HL-60 (cell line): ENCODE measurements around the gene MAST2.
"Not testable (repeated sequence)": the region's sequence is repeated elsewhere in the genome, so short reads cannot be mapped to it uniquely, and the experiment has no call there.

Experiments
- DNase-seq, 2 experiments: peaks; one replicate each; pipeline ENCODE4 v3.0.0-alpha.2; 2010 to 2020; ENCODE audit warnings: low read depth in 1 of 2, low spot score in 1 of 2
- H3K27ac ChIP-seq: fragments of 250-450 bp; sonication (Bioruptor Pico); replicated peaks from 2 replicates; pipeline ENCODE4 v1.5.1; 2020; ENCODE audit warnings: mild to moderate bottlenecking, moderate library complexity
- H3K27me3 ChIP-seq: fragments of 250-450 bp; sonication (Bioruptor Pico); 2 replicates; pipeline ENCODE4 v1.5.1; 2021; ENCODE audit warnings: mild to moderate bottlenecking, moderate library complexity; ENCODE audit not compliant: insufficient read depth, poor library complexity, severe bottlenecking
- H3K4me3 ChIP-seq: replicated peaks from 2 replicates; pipeline ENCODE4 v1.5.1; 2011; ENCODE audit warnings: mild to moderate bottlenecking, control low read depth, low read length; ENCODE audit not compliant: insufficient read depth
- GABPA ChIP-seq: IDR thresholded peaks from 2 replicates; pipeline ENCODE4 v1.6.1; 2012; ENCODE audit warnings: low read depth
- POLR2AphosphoS5 ChIP-seq: IDR thresholded peaks from 2 replicates; pipeline ENCODE4 v1.6.1; 2012; ENCODE audit warnings: low read depth
- REST ChIP-seq: IDR thresholded peaks from 2 replicates; pipeline ENCODE4 v1.6.1; 2012; ENCODE audit warnings: low read depth; ENCODE audit not compliant: insufficient replicate concordance
- SPI1 ChIP-seq: IDR thresholded peaks from 2 replicates; pipeline ENCODE4 v1.6.1; 2012; ENCODE audit warnings: low read depth, mild to moderate bottlenecking, borderline replicate concordance
- TF ChIP-seq, protein P1 (sequence below): IDR thresholded peaks from one replicate; pipeline ENCODE4 v1.5.1; 2011; ENCODE audit warnings: low read length, control low read depth, inconsistent platforms; ENCODE audit not compliant: insufficient read depth

The MAST2 gene

GRCh38 chr1:45868861-45869260 lies 65.4 kb downstream of the MAST2 start:
- no peak overlapping the region for H3K4me3 ChIP-seq
- H3K27ac ChIP-seq = no peak overlapping the region
- no peak for DNase-seq
- TF ChIP-seq POLR2AphosphoS5 = no peak
- no peak for TF ChIP-seq REST
- no peak for TF ChIP-seq GABPA
- TF ChIP-seq SPI1 = no peak
- TF ChIP-seq, protein P1, sequence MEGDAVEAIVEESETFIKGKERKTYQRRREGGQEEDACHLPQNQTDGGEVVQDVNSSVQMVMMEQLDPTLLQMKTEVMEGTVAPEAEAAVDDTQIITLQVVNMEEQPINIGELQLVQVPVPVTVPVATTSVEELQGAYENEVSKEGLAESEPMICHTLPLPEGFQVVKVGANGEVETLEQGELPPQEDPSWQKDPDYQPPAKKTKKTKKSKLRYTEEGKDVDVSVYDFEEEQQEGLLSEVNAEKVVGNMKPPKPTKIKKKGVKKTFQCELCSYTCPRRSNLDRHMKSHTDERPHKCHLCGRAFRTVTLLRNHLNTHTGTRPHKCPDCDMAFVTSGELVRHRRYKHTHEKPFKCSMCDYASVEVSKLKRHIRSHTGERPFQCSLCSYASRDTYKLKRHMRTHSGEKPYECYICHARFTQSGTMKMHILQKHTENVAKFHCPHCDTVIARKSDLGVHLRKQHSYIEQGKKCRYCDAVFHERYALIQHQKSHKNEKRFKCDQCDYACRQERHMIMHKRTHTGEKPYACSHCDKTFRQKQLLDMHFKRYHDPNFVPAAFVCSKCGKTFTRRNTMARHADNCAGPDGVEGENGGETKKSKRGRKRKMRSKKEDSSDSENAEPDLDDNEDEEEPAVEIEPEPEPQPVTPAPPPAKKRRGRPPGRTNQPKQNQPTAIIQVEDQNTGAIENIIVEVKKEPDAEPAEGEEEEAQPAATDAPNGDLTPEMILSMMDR = no peak
- no peaks in the 10 kb centered on the region for H3K27me3 ChIP-seq

DNA sequence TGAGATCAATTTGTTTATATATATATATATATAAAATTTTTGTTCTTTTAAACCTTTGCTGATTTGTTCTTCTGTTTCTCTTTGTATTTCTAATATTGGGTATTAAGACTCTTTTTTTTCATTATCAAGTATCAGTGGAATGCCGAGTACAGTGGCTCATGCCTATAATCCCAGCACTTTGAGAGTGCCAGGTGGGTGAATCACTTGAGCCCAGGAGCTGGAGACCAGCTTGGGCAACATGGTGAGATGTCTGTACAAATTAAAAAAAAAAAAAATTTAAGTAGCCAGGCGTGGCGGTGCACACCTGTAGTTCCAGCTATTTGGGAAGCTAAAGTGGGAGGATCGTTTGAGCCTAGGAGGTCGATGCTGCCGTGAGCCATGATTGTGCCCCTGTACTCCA lies 67.1 kb downstream of the MAST2 start:
- Histone ChIP-seq H3K4me3 (no peak overlapping the region), H3K27me3 (no peaks in the 10 kb centered on the region), H3K27ac (no peak overlapping the region)
- TF ChIP-seq, protein P1 = no peak
- TF ChIP-seq REST = no peak
- TF ChIP-seq POLR2AphosphoS5 = no peak
- no peak for TF ChIP-seq GABPA
- TF ChIP-seq SPI1 = no peak
- no peak for DNase-seq

DNA sequence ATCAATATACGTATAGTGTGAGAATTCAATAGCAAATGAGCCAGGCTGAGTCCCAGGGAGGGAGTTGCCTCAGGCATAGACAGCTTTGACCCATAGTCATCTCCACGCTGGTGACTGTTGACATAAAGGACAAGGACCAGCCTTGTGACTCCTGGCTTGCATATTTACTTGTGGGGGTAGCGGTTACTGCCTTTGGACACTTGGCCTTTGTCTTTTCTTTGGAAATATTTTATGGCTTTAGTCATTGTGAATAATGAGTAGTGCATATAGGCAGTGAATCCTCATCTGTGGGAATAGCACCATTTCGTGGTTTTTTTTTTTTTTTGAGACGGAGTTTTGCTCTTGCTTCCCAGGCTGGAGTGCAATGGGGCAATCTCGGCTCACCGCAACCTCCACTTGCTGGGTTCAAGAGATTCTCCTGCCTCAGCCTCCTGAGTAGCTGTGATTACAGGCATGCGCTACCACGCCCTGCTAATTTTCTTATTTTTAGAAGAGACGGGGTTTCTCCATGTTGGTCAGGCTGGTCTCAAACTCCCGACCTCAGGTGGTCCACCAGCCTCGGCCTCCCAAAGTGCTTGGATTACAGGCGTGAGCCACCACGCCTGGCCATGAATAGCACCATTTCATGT lies 68.9 kb downstream of the MAST2 start:
- not testable (repeated sequence) for H3K27me3 ChIP-seq, DNase-seq, H3K4me3 ChIP-seq, H3K27ac ChIP-seq

DNA sequence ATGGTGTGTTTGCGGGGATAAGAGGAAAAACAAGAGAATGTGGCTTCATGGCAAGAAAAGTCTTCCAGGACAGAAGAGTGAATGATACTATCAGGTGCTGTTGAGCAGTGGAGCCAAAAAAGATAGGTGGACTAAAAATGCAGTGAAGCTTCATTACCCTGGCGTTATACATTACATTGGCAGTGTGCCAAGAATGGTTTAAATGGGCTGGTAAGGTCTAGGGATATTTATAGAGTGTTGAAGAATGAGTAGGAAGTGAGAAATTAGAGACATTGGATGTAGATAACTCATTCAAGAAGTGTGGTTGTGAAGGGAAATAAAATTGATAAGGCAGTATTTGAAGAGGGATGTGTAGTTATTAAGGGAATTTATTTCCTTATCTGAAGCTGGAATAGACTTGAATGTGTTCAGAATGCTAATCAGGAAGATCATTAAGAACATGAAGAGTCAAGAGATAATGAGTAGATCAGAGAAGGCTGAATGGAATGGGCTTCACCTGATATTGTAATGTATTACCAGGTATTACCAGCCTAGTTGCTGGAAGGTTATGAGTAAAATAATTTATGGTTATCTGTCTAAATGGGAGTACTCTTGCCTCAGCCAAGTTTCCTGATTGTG lies 72.7 kb downstream of the MAST2 start:
- Histone ChIP-seq H3K4me3 (no peak overlapping the region), H3K27ac (no peak overlapping the region), H3K27me3 (no peaks in the 10 kb centered on the region)
- no peak for DNase-seq
- TF ChIP-seq, protein P1 = no peak
- TF ChIP-seq GABPA = no peak
- no peak for TF ChIP-seq POLR2AphosphoS5
- TF ChIP-seq REST = no peak
- no peak for TF ChIP-seq SPI1
